Stimulated activated CD8-positive, alpha-beta memory T cell treated with anti-CD3 and anti-CD28 coated beads, Interleukin-15, amount 100 ng/mL, for 24 hours (primary cell): ENCODE measurements around the gene SMCO4.
A peak's percentile ranks its signal among the peaks of the same experiment; 100 is the strongest.
"Not testable (repeated sequence)": the region's sequence is repeated elsewhere in the genome, so short reads cannot be mapped to it uniquely, and the experiment has no call there.

Experiments
- DNase-seq: peaks from one replicate; pipeline ENCODE4 v3.0.0-alpha.2; 2020; ENCODE audit warnings: low read depth

SMCO4 gene

GRCh38 chr11:93543292-93543977 lies at the start of gene SMCO4:
Gene SMCO4, minus strand, starts transcription at chr11:93543391. Its CDS starts 64,202 bp downstream, at chr11:93479189.
- peak; percentile 31 for DNase-seq

- no peak for DNase-seq
Measured at GRCh38 chr11:93591247-93591898, 48.2 kb upstream of the SMCO4 start.

GRCh38 chr11:93589347-93589746 lies 46.2 kb upstream of the SMCO4 start:
- DNase-seq: no peak

- no peak for DNase-seq
Measured at GRCh38 chr11:93587858-93588581, 44.8 kb upstream of the SMCO4 start.

- not testable (repeated sequence) for DNase-seq
Measured at GRCh38 chr11:93587425-93587824, 44.2 kb upstream of the SMCO4 start.

GRCh38 chr11:93585758-93586157 lies 42.6 kb upstream of the SMCO4 start:
- DNase-seq: no peak

GRCh38 chr11:93583490-93583889 lies 40.3 kb upstream of the SMCO4 start:
- DNase-seq: no peak

GRCh38 chr11:93579187-93579751 lies 36.1 kb upstream of the SMCO4 start:
- DNase-seq: no peak

GRCh38 chr11:93577286-93577685 lies 34.1 kb upstream of the SMCO4 start:
- no peak for DNase-seq

GRCh38 chr11:93576870-93577269 lies 33.7 kb upstream of the SMCO4 start:
- DNase-seq: not testable (repeated sequence)

- no peak for DNase-seq
Measured at GRCh38 chr11:93574638-93575220, 31.5 kb upstream of the SMCO4 start.

GRCh38 chr11:93573184-93573583 lies 30.0 kb upstream of the SMCO4 start:
- DNase-seq: no peak

- DNase-seq: no peak
Measured at GRCh38 chr11:93572621-93573020, 29.4 kb upstream of the SMCO4 start.

GRCh38 chr11:93572171-93572570 lies 29.0 kb upstream of the SMCO4 start:
- no peak for DNase-seq

- DNase-seq: no peak
Measured at GRCh38 chr11:93571612-93572011, 28.4 kb upstream of the SMCO4 start.

- no peak for DNase-seq
Measured at GRCh38 chr11:93570759-93571413, 27.7 kb upstream of the SMCO4 start.

- DNase-seq: no peak
Measured at GRCh38 chr11:93569496-93569895, 26.3 kb upstream of the SMCO4 start.

- DNase-seq: no peak
Measured at GRCh38 chr11:93568726-93569125, 25.5 kb upstream of the SMCO4 start.

- DNase-seq: no peak
Measured at GRCh38 chr11:93567401-93567895, 24.3 kb upstream of the SMCO4 start.

- DNase-seq: no peak
Measured at GRCh38 chr11:93564895-93565294, 21.7 kb upstream of the SMCO4 start.

GRCh38 chr11:93563857-93564256 lies 20.7 kb upstream of the SMCO4 start:
- no peak for DNase-seq
